IMR-90 (cell line): ENCODE data around the gene KTI12. TPM values are rescaled to one million over a fixed set of nuclear protein-coding genes. Genes with fewer than 3 reads are reported as not detected.
A peak's percentile ranks its signal among the peaks of the same experiment; 100 is the strongest.

Experiments
- ATAC-seq: fragments of 200-7000 bp; cut with Tn5 transposase; 2 replicates; pipeline ENCODE4 v1.9.1; 2020; ENCODE audit warnings: low read depth, mild to moderate bottlenecking, moderate library complexity
- BruUV-seq: library from RNA; stranded (reverse); fragments of 400-500 nt; replicated peaks from 2 replicates; lab custom pipeline; 2021; lab: Mats Ljungman, UMichigan
- CTCF ChIA-PET: fragments of 300-600 bp; formaldehyde crosslinking; extraction: SDS; loops from one replicate; lab custom pipeline; 2021; ENCODE audit warnings: antibody characterized with exemption; lab: Yijun Ruan, JAX
- POLR2A ChIA-PET: fragments of 300-600 bp; sonication (Branson Sonifier 250); formaldehyde crosslinking; loops from one replicate; lab custom pipeline; 2022; ENCODE audit warnings: antibody characterized with exemption; ENCODE audit not compliant: unreplicated experiment; lab: Charles Lee
- DNase-seq: peaks from one replicate; pipeline ENCODE4 v3.0.0; 2013
- H2AFZ ChIP-seq: replicated peaks from 2 replicates; pipeline ENCODE3; 2013; ENCODE audit warnings: low read length, mild to moderate bottlenecking; ENCODE audit not compliant: poor library complexity
- H2AK5ac ChIP-seq: 2 replicates; pipeline ENCODE4 v1.6.1; 2013; ENCODE audit warnings: low read depth, low read length, inconsistent platforms
- H2AK9ac ChIP-seq: replicated peaks from 2 replicates; pipeline ENCODE3; 2013; ENCODE audit warnings: mild to moderate bottlenecking, low read depth, low read length, moderate library complexity; ENCODE audit not compliant: poor library complexity
- H2BK120ac ChIP-seq: 2 replicates; pipeline ENCODE4 v1.6.1; 2013; ENCODE audit warnings: low read depth, low read length, inconsistent platforms
- H2BK15ac ChIP-seq: 3 replicates; pipeline ENCODE4 v1.6.1; 2013; ENCODE audit warnings: low read depth, low read length, inconsistent platforms
- H2BK20ac ChIP-seq: 2 replicates; pipeline ENCODE4 v1.6.1; 2013; ENCODE audit warnings: low read depth, mild to moderate bottlenecking, inconsistent platforms, low read length, moderate library complexity
- H2BK5ac ChIP-seq: 2 replicates; pipeline ENCODE4 v1.6.1; 2013; ENCODE audit warnings: mild to moderate bottlenecking, low read depth, low read length, inconsistent platforms; ENCODE audit not compliant: poor library complexity, severe bottlenecking
- H3K14ac ChIP-seq: replicated peaks from 2 replicates; pipeline ENCODE4 v1.6.1; 2013; ENCODE audit warnings: low read depth, low read length, inconsistent platforms
- H3K18ac ChIP-seq: 2 replicates; pipeline ENCODE4 v1.6.1; 2013; ENCODE audit warnings: low read depth, low read length, control low read depth
- H3K23ac ChIP-seq: 2 replicates; pipeline ENCODE4 v1.6.1; 2013; ENCODE audit warnings: low read depth, low read length, inconsistent platforms
- H3K27ac ChIP-seq: 2 replicates; pipeline ENCODE4 v1.5.1; 2013; ENCODE audit warnings: mild to moderate bottlenecking, control low read depth, low read length; ENCODE audit not compliant: insufficient read depth
- H3K27me3 ChIP-seq: 2 replicates; pipeline ENCODE4 v1.6.1; 2013; ENCODE audit warnings: low read length; ENCODE audit not compliant: control insufficient read depth, insufficient read depth
- H3K36me3 ChIP-seq: 2 replicates; pipeline ENCODE4 v1.6.1; 2013; ENCODE audit warnings: low read length, mixed read lengths; ENCODE audit not compliant: control insufficient read depth, insufficient read depth
- H3K4ac ChIP-seq: 2 replicates; pipeline ENCODE4 v1.6.1; 2013; ENCODE audit warnings: low read depth, low read length, inconsistent platforms
- H3K4me1 ChIP-seq: 2 replicates; pipeline ENCODE4 v1.6.1; 2013; ENCODE audit warnings: low read length, mixed read lengths; ENCODE audit not compliant: control insufficient read depth, insufficient read depth
- H3K4me2 ChIP-seq: 2 replicates; pipeline ENCODE4 v1.6.1; 2013; ENCODE audit warnings: low read depth, mild to moderate bottlenecking, control low read depth, low read length, moderate library complexity
- H3K4me3 ChIP-seq: 2 replicates; pipeline ENCODE4 v1.5.1; 2013; ENCODE audit warnings: low read depth, mild to moderate bottlenecking, control low read depth, low read length, moderate library complexity; ENCODE audit not compliant: insufficient read depth
- H3K56ac ChIP-seq: 2 replicates; pipeline ENCODE4 v1.6.1; 2013; ENCODE audit warnings: low read length, inconsistent platforms; ENCODE audit not compliant: insufficient read depth; ENCODE audit errors: extremely low read depth
- H3K79me1 ChIP-seq, 2 experiments: 2 replicates each; pipeline ENCODE4 v1.6.1; 2013; ENCODE audit warnings: low read length in 2 of 2, inconsistent platforms in 1 of 2, low read depth in 1 of 2
- H3K9ac ChIP-seq: 2 replicates; pipeline ENCODE4 v1.6.1; 2013; ENCODE audit warnings: low read depth, low read length, control low read depth
- H3K9me1 ChIP-seq: 2 replicates; pipeline ENCODE4 v1.6.1; 2013; ENCODE audit warnings: low read length, inconsistent platforms; ENCODE audit not compliant: insufficient read depth
- H3K9me3 ChIP-seq: 2 replicates; pipeline ENCODE4 v1.6.1; 2013; ENCODE audit warnings: low read length; ENCODE audit not compliant: control insufficient read depth, insufficient read depth
- H4K20me1 ChIP-seq: 2 replicates; pipeline ENCODE4 v1.6.1; 2013; ENCODE audit warnings: low read length, inconsistent platforms; ENCODE audit not compliant: insufficient read depth
- H4K5ac ChIP-seq: 2 replicates; pipeline ENCODE4 v1.6.1; 2013; ENCODE audit warnings: mild to moderate bottlenecking, low read depth, low read length, control low read depth
- H4K8ac ChIP-seq, 2 experiments: 2 replicates each; pipeline ENCODE4 v1.6.1; 2013; ENCODE audit warnings: low read depth in 2 of 2, low read length in 2 of 2, control low read depth in 1 of 2, inconsistent platforms in 1 of 2
- H4K91ac ChIP-seq: 2 replicates; pipeline ENCODE4 v1.6.1; 2013; ENCODE audit warnings: low read depth, low read length, inconsistent platforms; ENCODE audit not compliant: insufficient read depth
- CEBPB ChIP-seq: IDR thresholded peaks from 2 replicates; pipeline ENCODE4 v1.6.1; 2012; ENCODE audit warnings: low read depth, low read length, improper control_type of control experiment
- CHD1 ChIP-seq: IDR thresholded peaks from 2 replicates; pipeline ENCODE4 v1.6.1; 2012; ENCODE audit warnings: low read depth, low read length, improper control_type of control experiment
- MXI1 ChIP-seq: IDR thresholded peaks from 2 replicates; pipeline ENCODE4 v1.6.1; 2012; ENCODE audit warnings: low read depth, mild to moderate bottlenecking, low read length, moderate library complexity, borderline replicate concordance
- RCOR1 ChIP-seq: IDR thresholded peaks from 2 replicates; pipeline ENCODE4 v1.6.1; 2012; ENCODE audit warnings: mild to moderate bottlenecking, low read length, improper control_type of control experiment; ENCODE audit not compliant: insufficient replicate concordance
- RFX5 ChIP-seq: IDR thresholded peaks from 2 replicates; pipeline ENCODE4 v1.8.0; 2012; ENCODE audit warnings: low read depth, mild to moderate bottlenecking, low read length, moderate library complexity
- USF2 ChIP-seq: fragments of 150-350 bp; IDR thresholded peaks from 2 replicates; pipeline ENCODE4 v1.6.1; 2017; ENCODE audit warnings: mild to moderate bottlenecking, antibody characterized with exemption, low read length, low read depth
- dilution Hi-C: fragments of 300-500 bp; cut with HindIII; formaldehyde crosslinking; loops from one replicate; pipeline ENCODE4 v1.14.3; 2018; ENCODE audit warnings: low sequenced_read_pairs; ENCODE audit not compliant: unreplicated experiment
- in situ Hi-C: fragments of 300-500 bp; cut with MboI; formaldehyde crosslinking; loops from 3 replicates; pipeline ENCODE4 v1.14.3; 2019; ENCODE audit warnings: low sequenced_read_pairs, inconsistent platforms, mixed read lengths
- intact Hi-C: fragments of 100-400 bp; cut with micrococcal nuclease; formaldehyde crosslinking; loops from 2 replicates; pipeline ENCODE4 v1.10.0; 2022
- polyA plus RNA-seq, 3 experiments: library from polyadenylated mRNA; depleted of rRNA; stranded (reverse); fragments of >200 nt; gene quantifications; 2 replicates each; pipeline ENCODE4 v1.2.3, GENCODE V29; 2012; ENCODE audit warnings: low replicate concordance in 1 of 3
- total RNA-seq: library from RNA; depleted of rRNA; stranded (reverse); fragments of >200 nt; gene quantifications from 2 replicates; pipeline ENCODE4 v1.2.3, GENCODE V29; 2012

KTI12 gene
- total and polyA plus RNA-seq, 2 of the 4 experiments (the other 2 are of a cell fraction), result 15.2 to 16.3 TPM

- intact Hi-C loops, result no loop called here
- Histone ChIP-seq H2BK15ac (no peak overlapping the region), H3K14ac (no peak overlapping the region), H4K91ac (no peak overlapping the region), H2AK9ac (no peak overlapping the region), H3K4me3 (no peak overlapping the region), H2AK5ac (no peak overlapping the region), H3K79me1 (peaks cover 41 to 61% of the 10 kb centered on the region in 2 experiments), H3K18ac (0 out of 2 replicates have a peak overlapping the region, but pooled peaks have one; percentile 27), H4K8ac (no peak overlapping the region), H2BK5ac (peak overlapping the region; percentile 39), H3K23ac (no peak overlapping the region), H3K4me1 (peaks cover 5% of the 10 kb centered on the region; the same call in 1 of the 2 replicates), H3K4ac (no peak overlapping the region), H3K27ac (peak overlapping the region; percentile 49; the same call in 1 of the 2 replicates), H2BK120ac (no peak overlapping the region), H2AFZ (no peak overlapping the region), H3K56ac (no peak overlapping the region), H4K5ac (no peak overlapping the region), H4K20me1 (peaks cover 27% of the 10 kb centered on the region; the same call in 1 of the 2 replicates), H3K36me3 (peaks cover 26% of the 10 kb centered on the region), H3K9me3 (no peaks in the 10 kb centered on the region), H2BK20ac (no peak overlapping the region), H3K9me1 (no peaks in the 10 kb centered on the region), H3K4me2 (peak overlapping the region; percentile 54; the same call in 1 of the 2 replicates), H3K27me3 (no peaks in the 10 kb centered on the region), H3K9ac (no peak overlapping the region)
- TF ChIP-seq USF2 (no peak), CEBPB (peak; percentile 36; the same call in 1 of the 2 replicates), RFX5 (no peak), RCOR1 (no peak), CHD1 (no peak), MXI1 (no peak)
- in situ Hi-C loops, result no loop called here
- BruUV-seq, result no TSS peak
- ChIA-PET CTCF (interaction anchor here (0.6 kb wide), 1 partner anchor 22 kb away, joined by 3 read pairs; no protein-coding TSS in a partner anchor), POLR2A (interaction anchor here (0.6 kb wide), 1 partner anchor 11 kb away, joined by 3 read pairs; no protein-coding TSS in a partner anchor)
- dilution Hi-C loops, result no loop called here
- DNase-seq (peak; percentile 63), ATAC-seq (no peak)
Measured at GRCh38 chr1:52059321-52059720, 25.7 kb upstream of the KTI12 start.
